GM18511 (cell line): ENCODE data around the gene AGR3.
"Not testable (repeated sequence)": the region's sequence is repeated elsewhere in the genome, so short reads cannot be mapped to it uniquely, and the experiment has no call there.

Experiments used
- ATAC-seq: cut with Tn5 transposase; IDR thresholded peaks from one replicate; pipeline ENCODE4 v1.9.1; 2021; ENCODE audit warnings: mild to moderate bottlenecking, moderate library complexity; ENCODE audit not compliant: unreplicated experiment

The AGR3 gene

GRCh38 chr7:16891874-16892643, 10.3 kb upstream of the AGR3 start:
- ATAC-seq, result no peak

- peak; percentile 73 for ATAC-seq
Measured at GRCh38 chr7:16891338-16891737, 9.6 kb upstream of the AGR3 start.

- ATAC-seq, result no peak
Measured at GRCh38 chr7:16889851-16890415, 8.2 kb upstream of the AGR3 start.

- ATAC-seq, result no peak
Measured at GRCh38 chr7:16889305-16889704, 7.5 kb upstream of the AGR3 start.

- no peak for ATAC-seq
Measured at GRCh38 chr7:16883918-16884317, 2.1 kb upstream of the AGR3 start.

GRCh38 chr7:16880554-16880953, 1.2 kb downstream of the AGR3 start:
- no peak for ATAC-seq

- ATAC-seq, result no peak
Measured at GRCh38 chr7:16879181-16879580, 2.6 kb downstream of the AGR3 start.

GRCh38 chr7:16875861-16876260, 5.9 kb downstream of the AGR3 start:
- no peak for ATAC-seq

- no peak for ATAC-seq
Measured at GRCh38 chr7:16874066-16874465, 7.7 kb downstream of the AGR3 start.

- no peak for ATAC-seq
Measured at GRCh38 chr7:16867328-16867727, 14.5 kb downstream of the AGR3 start.

GRCh38 chr7:16853189-16853588, 28.6 kb downstream of the AGR3 start:
- not testable (repeated sequence) for ATAC-seq

GRCh38 chr7:16851829-16852228, 30.0 kb downstream of the AGR3 start:
- no peak for ATAC-seq

- no peak for ATAC-seq
Measured at GRCh38 chr7:16850614-16851466, 30.9 kb downstream of the AGR3 start.

GRCh38 chr7:16849296-16850148, 32.3 kb downstream of the AGR3 start:
- no peak for ATAC-seq

- no peak for ATAC-seq
Measured at GRCh38 chr7:16847381-16847860, 34.4 kb downstream of the AGR3 start.

GRCh38 chr7:16846601-16847165, 35.1 kb downstream of the AGR3 start:
- no peak for ATAC-seq

GRCh38 chr7:16845746-16846145, 36.0 kb downstream of the AGR3 start:
- no peak for ATAC-seq

- ATAC-seq, result no peak
Measured at GRCh38 chr7:16841681-16842080, 40.1 kb downstream of the AGR3 start.

- no peak for ATAC-seq
Measured at GRCh38 chr7:16840094-16840493, 41.7 kb downstream of the AGR3 start.

GRCh38 chr7:16839646-16840045, 42.1 kb downstream of the AGR3 start:
- no peak for ATAC-seq
